Measurements from ENCODE around the gene NPRL2. TPM values are rescaled to one million over a fixed set of nuclear protein-coding genes. Genes with fewer than 3 reads are reported as not detected.

Gene NPRL2
- total RNA-seq, 1 donor from 2014 or later: 27.3 TPM

DNA sequence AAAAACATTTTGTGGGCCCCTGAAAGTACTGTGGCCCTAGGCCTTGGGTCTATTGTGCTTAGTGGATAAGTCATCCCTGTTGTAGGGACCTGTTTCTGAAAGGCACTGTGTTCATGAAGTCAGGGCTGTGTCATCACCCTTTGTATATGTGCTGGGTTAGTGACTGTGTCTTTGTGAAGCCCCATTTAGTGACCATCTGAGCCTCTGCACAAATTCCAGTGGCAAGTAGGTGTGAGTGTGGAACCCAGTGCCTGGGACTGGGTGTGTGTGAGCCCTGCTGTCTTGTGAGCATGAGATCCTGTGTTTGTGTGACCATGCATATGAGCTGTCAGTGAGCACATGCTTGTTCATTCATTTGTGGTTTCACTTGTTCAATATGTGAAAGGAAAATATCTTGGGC, 46.0 kb downstream of the NPRL2 start:
- TF ChIP-seq, protein P1, sequence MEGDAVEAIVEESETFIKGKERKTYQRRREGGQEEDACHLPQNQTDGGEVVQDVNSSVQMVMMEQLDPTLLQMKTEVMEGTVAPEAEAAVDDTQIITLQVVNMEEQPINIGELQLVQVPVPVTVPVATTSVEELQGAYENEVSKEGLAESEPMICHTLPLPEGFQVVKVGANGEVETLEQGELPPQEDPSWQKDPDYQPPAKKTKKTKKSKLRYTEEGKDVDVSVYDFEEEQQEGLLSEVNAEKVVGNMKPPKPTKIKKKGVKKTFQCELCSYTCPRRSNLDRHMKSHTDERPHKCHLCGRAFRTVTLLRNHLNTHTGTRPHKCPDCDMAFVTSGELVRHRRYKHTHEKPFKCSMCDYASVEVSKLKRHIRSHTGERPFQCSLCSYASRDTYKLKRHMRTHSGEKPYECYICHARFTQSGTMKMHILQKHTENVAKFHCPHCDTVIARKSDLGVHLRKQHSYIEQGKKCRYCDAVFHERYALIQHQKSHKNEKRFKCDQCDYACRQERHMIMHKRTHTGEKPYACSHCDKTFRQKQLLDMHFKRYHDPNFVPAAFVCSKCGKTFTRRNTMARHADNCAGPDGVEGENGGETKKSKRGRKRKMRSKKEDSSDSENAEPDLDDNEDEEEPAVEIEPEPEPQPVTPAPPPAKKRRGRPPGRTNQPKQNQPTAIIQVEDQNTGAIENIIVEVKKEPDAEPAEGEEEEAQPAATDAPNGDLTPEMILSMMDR (conservative IDR thresholded peaks at IDR 0.05; ENCODE audit: low read depth, low read length): no peak
- DNase-seq (ENCODE audit: low read depth): no peak
- H3K4me3 ChIP-seq (ENCODE audit: low read depth, low read length): no peak overlapping the region

DNA sequence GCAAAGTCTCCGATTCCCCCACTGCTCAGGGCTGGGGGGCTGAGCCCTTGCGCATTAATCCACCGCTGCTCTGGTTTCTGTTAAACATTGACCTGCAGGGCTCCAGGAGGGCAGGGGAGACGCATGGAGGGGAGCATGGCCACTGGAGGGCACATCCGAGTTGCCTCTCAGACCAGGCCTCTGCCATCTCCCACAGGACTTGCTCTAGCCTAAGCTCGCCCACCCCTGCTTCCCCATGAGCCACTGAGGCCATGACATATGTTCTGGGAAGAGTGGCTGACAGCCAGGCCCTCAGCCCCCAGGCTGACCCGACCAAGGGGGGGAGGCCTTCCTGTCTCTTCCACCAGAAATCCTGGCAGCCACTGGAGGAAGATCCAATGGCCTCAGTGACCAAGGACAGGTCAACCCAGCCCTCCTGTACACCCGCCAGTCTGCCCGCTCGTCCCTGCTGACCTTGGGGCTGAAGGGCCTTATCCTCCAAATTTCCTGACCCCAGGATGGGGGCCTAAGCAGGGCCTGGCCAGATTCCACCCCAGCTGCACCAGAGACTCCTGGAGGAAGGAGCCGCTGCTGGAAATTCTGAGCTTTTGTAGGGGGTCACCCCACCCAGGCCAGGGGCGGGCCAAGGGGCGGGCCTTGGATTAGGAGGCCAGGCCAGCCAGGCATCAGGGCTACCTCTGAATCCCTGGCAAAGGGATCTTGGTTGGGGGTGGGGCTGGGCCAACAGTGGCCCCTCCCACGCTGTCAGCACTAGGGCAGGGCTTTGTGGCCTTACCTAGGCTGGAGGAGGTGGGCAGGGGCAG, 47.4 kb downstream of the NPRL2 start, which contains the start of gene HYAL1:
Gene HYAL1, minus strand, starts transcription at position 562 of the 803 bp plus-strand sequence. CDS start 618 bp downstream, outside the sequence.
- DNase-seq (ENCODE audit: low read depth): no peak
- H3K4me3 ChIP-seq (ENCODE audit: low read depth, low read length): peak within 1 kb of the TSS; percentile 68
- TF ChIP-seq, protein P1 (conservative IDR thresholded peaks at IDR 0.05; ENCODE audit: low read depth, low read length): peak; percentile 56

DNA sequence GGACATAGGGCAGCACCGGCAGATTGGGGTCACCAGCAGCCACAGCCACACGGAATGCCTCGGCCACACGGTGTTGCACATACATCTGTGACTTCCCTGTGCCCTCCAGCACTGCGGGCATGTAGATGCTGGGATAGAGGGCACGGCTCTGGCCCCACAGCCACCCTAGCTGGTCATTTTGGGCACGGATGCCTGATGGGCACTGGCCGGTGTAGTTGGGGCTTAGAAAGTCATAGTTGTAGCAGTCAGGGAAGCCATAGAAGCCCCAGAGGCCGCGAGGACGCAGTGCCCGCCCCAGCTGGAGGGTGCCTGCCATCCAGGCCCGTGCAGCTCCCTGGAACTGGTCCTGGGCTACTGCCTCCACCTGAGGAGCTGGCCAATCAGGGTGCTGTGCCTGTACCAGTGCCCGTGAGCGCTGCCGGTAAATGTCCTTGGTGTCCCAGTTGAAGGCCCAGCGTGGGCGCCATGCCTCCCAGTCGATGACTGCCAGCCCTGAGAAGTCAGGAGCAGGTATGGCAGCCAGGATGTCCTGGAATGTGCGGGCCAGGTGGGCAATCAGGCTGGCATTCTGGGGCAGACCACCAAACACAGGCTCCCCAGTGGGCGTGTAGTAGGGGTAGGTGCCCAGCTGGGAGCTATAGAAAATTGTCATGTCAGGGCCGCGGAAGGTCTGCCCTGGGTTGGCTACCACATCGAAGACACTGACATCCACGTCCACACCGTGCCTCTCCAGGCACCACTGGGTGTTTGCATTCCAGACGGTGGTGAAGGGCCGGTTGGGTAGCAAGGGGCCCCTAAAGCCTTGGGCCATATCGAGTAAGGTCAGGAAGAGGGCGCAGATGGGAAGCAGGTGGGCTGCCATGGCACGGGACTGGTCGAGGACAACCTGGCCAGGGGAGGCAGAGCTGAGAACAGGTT, 48.2 kb downstream of the NPRL2 start:
- H3K4me3 ChIP-seq (ENCODE audit: low read depth, low read length): peak overlapping the region; percentile 68
- DNase-seq (ENCODE audit: low read depth): no peak
- TF ChIP-seq, protein P1 (conservative IDR thresholded peaks at IDR 0.05; ENCODE audit: low read depth, low read length): no peak

DNA sequence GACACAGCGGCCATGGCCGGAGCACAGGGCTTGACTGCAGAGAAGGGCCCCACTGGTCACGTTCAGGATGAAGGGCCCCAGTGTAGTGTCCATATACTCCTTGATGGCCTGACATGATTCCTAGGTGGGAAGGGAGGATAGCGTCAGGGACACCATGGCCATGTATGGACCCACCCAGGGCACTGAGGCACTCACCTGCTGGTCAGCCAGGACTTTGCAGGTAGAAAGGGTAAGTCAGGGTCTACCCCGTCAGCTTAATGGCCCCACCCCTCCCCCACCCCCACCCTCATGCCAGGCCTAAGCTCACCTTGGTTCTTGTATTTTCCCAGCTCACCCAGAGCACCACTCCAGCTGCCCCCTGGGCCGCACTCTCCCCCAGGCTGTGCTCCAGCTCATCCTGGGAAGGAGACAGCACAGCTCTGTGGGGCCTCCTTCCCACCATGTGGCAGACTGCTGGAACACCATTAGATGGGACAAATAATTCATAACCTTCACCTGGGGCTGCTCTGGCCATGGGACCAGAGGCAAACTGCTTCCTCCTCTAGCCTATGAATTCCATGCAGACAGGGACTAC, 49.8 kb downstream of the NPRL2 start:
- no peak overlapping the region for H3K4me3 ChIP-seq (ENCODE audit: low read depth, low read length)
- TF ChIP-seq, protein P1 (conservative IDR thresholded peaks at IDR 0.05; ENCODE audit: low read depth, low read length): no peak
- no peak for DNase-seq (ENCODE audit: low read depth)

DNA sequence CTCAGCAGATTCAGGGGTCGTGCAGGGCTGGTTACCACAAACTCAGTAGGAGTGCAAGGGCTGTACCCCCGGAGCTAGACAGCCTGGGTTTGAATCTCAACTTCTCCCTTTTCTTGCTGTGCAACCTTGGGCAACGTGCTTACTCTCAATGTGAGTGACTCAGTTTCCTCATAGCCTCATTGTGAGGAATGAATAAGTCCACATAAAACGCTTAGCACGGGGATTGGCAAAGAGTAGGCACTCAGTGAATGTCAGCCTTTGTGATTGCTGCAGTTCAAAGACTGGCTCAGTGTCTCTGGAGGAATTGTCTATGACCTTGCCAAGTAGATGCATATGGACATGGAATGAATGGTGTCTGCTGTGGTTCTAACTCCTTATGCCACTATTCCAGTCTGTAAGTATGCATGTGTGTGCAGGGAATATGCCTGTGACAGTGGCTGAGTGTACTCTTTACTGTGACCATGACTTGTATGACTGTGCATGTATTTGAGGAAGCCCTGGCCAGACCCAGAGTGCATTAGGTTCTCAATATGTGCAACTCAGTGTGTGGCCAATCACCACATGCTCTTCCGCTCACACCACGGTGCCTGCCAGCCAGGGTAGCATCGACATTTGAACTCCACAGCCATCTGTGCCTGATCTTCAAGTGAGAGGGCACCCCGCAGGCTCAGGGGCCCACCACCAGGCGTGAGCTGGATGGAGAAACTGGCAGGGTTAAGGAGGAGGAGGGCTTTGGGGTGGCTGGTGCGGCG, 50.5 kb downstream of the NPRL2 start:
- no peak for DNase-seq (ENCODE audit: low read depth)
- peak overlapping the region; percentile 53 for H3K4me3 ChIP-seq (ENCODE audit: low read depth, low read length)
- TF ChIP-seq, protein P1 (conservative IDR thresholded peaks at IDR 0.05; ENCODE audit: low read depth, low read length): no peak

DNA sequence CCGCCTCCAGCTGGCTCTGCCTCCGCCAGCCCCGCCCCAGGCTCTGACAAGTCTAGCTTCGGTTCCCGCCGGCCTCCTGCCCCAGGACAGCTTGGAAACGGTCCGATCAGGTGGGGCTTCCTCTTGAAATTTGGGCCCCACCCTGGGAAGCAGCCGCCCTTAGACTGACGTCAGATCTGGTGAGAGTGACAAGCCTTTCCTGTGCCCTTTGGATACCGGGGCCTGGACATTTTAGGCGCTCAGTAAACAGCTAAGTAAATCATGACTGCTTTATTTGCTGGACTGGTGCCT, 51.0 kb downstream of the NPRL2 start:
- peak overlapping the region; percentile 53 for H3K4me3 ChIP-seq (ENCODE audit: low read depth, low read length)
- DNase-seq (ENCODE audit: low read depth): no peak
- TF ChIP-seq, protein P1 (conservative IDR thresholded peaks at IDR 0.05; ENCODE audit: low read depth, low read length): no peak
